HepG2 (cell line): ENCODE results near the gene TMUB1. TPM values are rescaled to one million over a fixed set of nuclear protein-coding genes. Genes with fewer than 3 reads are reported as not detected.

Source experiments
- CEBPG ChIP-seq: IDR thresholded peaks from 2 replicates; pipeline ENCODE4 v1.6.1; 2016
- DRAP1 ChIP-seq: IDR thresholded peaks from 2 replicates; pipeline ENCODE4 v1.6.1; 2016; ENCODE audit warnings: missing genetic modification reagents, missing compliant biosample characterization
- FLYWCH1 ChIP-seq: sonication (generic); formaldehyde crosslinking; IDR thresholded peaks from 2 replicates; pipeline ENCODE4 v1.8.1; 2023; ENCODE audit warnings: mild to moderate bottlenecking, missing genetic modification reagents
- FOXP4 ChIP-seq: sonication (generic); formaldehyde crosslinking; IDR thresholded peaks from 2 replicates; pipeline ENCODE4 v1.4.0; 2020; ENCODE audit warnings: missing genetic modification reagents
- KLF16 ChIP-seq, 2 experiments: sonication (generic) in 1 of 2; formaldehyde crosslinking in 1 of 2; IDR thresholded peaks; 2 replicates each; pipeline versions ENCODE4 v1.6.1 to v1.8.0; 2016 to 2023; ENCODE audit warnings: missing genetic modification reagents in 2 of 2, missing compliant biosample characterization in 1 of 2
- KMT2B ChIP-seq: IDR thresholded peaks from 2 replicates; pipeline ENCODE4 v1.6.1; 2016; ENCODE audit warnings: missing genetic modification reagents, missing compliant biosample characterization
- MTA1 ChIP-seq: sonication (generic); formaldehyde crosslinking; IDR thresholded peaks from 2 replicates; pipeline ENCODE4 v1.4.0; 2020; ENCODE audit warnings: missing genetic modification reagents, mild to moderate bottlenecking, borderline replicate concordance
- MZF1 ChIP-seq: sonication (generic); formaldehyde crosslinking; IDR thresholded peaks from 2 replicates; pipeline ENCODE4 v1.8.1; 2023; ENCODE audit warnings: mild to moderate bottlenecking, missing genetic modification reagents, borderline replicate concordance
- PAWR ChIP-seq: sonication (generic); formaldehyde crosslinking; IDR thresholded peaks from 2 replicates; pipeline ENCODE4 v1.4.0; 2020; ENCODE audit warnings: missing genetic modification reagents, mild to moderate bottlenecking, borderline replicate concordance
- RFXAP ChIP-seq: sonication (generic); formaldehyde crosslinking; IDR thresholded peaks from 2 replicates; pipeline ENCODE4 v1.4.0; 2020; ENCODE audit warnings: missing genetic modification reagents, borderline replicate concordance
- RXRB ChIP-seq: IDR thresholded peaks from 2 replicates; pipeline ENCODE4 v1.6.1; 2016; ENCODE audit warnings: borderline replicate concordance, missing genetic modification reagents, missing compliant biosample characterization
- SP4 ChIP-seq: sonication (generic); formaldehyde crosslinking; IDR thresholded peaks from 2 replicates; pipeline ENCODE4 v1.8.1; 2023; ENCODE audit warnings: mild to moderate bottlenecking, missing genetic modification reagents
- TFAP4 ChIP-seq: sonication (generic); IDR thresholded peaks from 2 replicates; pipeline ENCODE4 v1.6.1; 2016; ENCODE audit warnings: low read depth, borderline replicate concordance
- THAP11 ChIP-seq: IDR thresholded peaks from 2 replicates; pipeline ENCODE4 v1.6.1; 2016; ENCODE audit warnings: missing biosample characterization, missing genetic modification reagents
- UBTF ChIP-seq: sonication (generic); formaldehyde crosslinking; IDR thresholded peaks from 2 replicates; pipeline ENCODE4 v1.4.0; 2020; ENCODE audit warnings: mild to moderate bottlenecking, missing genetic modification reagents
- ZFP91 ChIP-seq: sonication (generic); formaldehyde crosslinking; IDR thresholded peaks from 2 replicates; pipeline ENCODE4 v1.9.0; 2022; ENCODE audit warnings: missing genetic modification reagents, mild to moderate bottlenecking, borderline replicate concordance
- ZNF12 ChIP-seq: sonication (generic); formaldehyde crosslinking; IDR thresholded peaks from 2 replicates; pipeline ENCODE4 v1.5.0; 2020; ENCODE audit warnings: missing genetic modification reagents
- ZNF430 ChIP-seq: sonication (generic); formaldehyde crosslinking; IDR thresholded peaks from 2 replicates; pipeline ENCODE4 v1.9.0; 2021; ENCODE audit warnings: mild to moderate bottlenecking, missing genetic modification reagents
- ZNF441 ChIP-seq: sonication (generic); formaldehyde crosslinking; IDR thresholded peaks from 2 replicates; pipeline ENCODE4 v1.7.0; 2021; ENCODE audit warnings: missing genetic modification reagents, borderline replicate concordance
- ZNF670 ChIP-seq: sonication (generic); formaldehyde crosslinking; IDR thresholded peaks from 2 replicates; pipeline ENCODE4 v1.8.0; 2022; ENCODE audit warnings: mild to moderate bottlenecking, missing genetic modification reagents, borderline replicate concordance
- ZNF816 ChIP-seq: sonication (generic); formaldehyde crosslinking; IDR thresholded peaks from 2 replicates; pipeline ENCODE4 v1.8.0; 2022; ENCODE audit warnings: missing genetic modification reagents, mild to moderate bottlenecking, borderline replicate concordance
- polyA plus RNA-seq, 8 experiments: library from polyadenylated mRNA; depleted of rRNA in 3 of 8; stranded (reverse) in 7 of 8; unstranded in 1 of 8; fragments of >200 nt; fragmentation: Illumina TruSeq in 4 of 8; extraction: Trizol in 4 of 8; gene quantifications; 2 replicates each; pipeline versions ENCODE4 v1.2.1 to v1.2.3, GENCODE V29; 2011 to 2016; ENCODE audit warnings: low read depth in 4 of 8, missing spikeins in 1 of 8, mixed read lengths in 1 of 8; ENCODE audit not compliant: insufficient read depth in 1 of 8
- total RNA-seq, 5 experiments: library from RNA; depleted of rRNA; stranded (reverse); fragments of >200 nt; fragmentation: Illumina TruSeq; extraction: Trizol; gene quantifications; 2 replicates each; pipeline ENCODE4 v1.2.3, GENCODE V29; 2016; ENCODE audit warnings: low read depth in 1 of 5

Gene TMUB1
- total and polyA plus RNA-seq, 2 of the 13 experiments (the other 11 are each of a cell fraction or from before 2014, with no cell fraction given) = 44.8 to 51.6 TPM

GRCh38 chr7:151088856-151089699 lies 5.8 kb upstream of the TMUB1 start (continued):
- TF ChIP-seq FOXP4 (CRISPR knock-in tag) (peak; percentile 53; the same call in 1 of the 2 replicates), UBTF (CRISPR knock-in tag) (peak; percentile 43), TFAP4 (peak; percentile 98), ZNF12 (CRISPR knock-in tag) (peak; percentile 47; the same call in 1 of the 2 replicates), MZF1 (CRISPR knock-in tag) (no peak), FLYWCH1 (CRISPR knock-in tag) (no peak), RXRB (CRISPR knock-in tag) (peak; percentile 35; the same call in 1 of the 2 replicates), KLF16 (CRISPR knock-in tag; IDR thresholded peaks at IDR 0.05) (peak in 1 of 2 experiments; percentile 22; a peak in 1 of 4 replicates), CEBPG (CRISPR knock-in tag) (peak; percentile 35; the same call in 1 of the 2 replicates), ZNF441 (CRISPR knock-in tag) (no peak), ZNF670 (no peak), MTA1 (peak; percentile 51; the same call in 1 of the 2 replicates), ZNF816 (no peak), PAWR (CRISPR knock-in tag) (no peak), DRAP1 (CRISPR knock-in tag) (peak; percentile 11; the same call in 1 of the 2 replicates), ZFP91 (CRISPR knock-in tag) (peak; percentile 62; the same call in 1 of the 2 replicates), KMT2B (CRISPR knock-in tag) (no peak; the same call in 1 of the 2 replicates), THAP11 (CRISPR knock-in tag) (peak; percentile 67; the same call in 1 of the 2 replicates), SP4 (CRISPR knock-in tag) (peak; percentile 55; the same call in 1 of the 2 replicates), RFXAP (no peak), ZNF430 (no peak)
